Gastrocnemius medialis (tissue), 4 donors: Measurements from ENCODE around the gene SLC6A8.

Experiments
- POLR2A ChIP-seq, 2 donors: fragments of 450-650 bp; IDR thresholded peaks; one replicate each; pipeline ENCODE4 v1.6.1; 2017; ENCODE audit warnings: antibody characterized with exemption in 2 of 2, mild to moderate bottlenecking in 2 of 2, moderate library complexity in 2 of 2
- TF ChIP-seq, protein P1 (sequence below), 5 experiments: fragments of 450-650 bp in 3 of 5; fragments of 200-600 bp in 2 of 5; sonication (generic) in 2 of 5; IDR thresholded peaks in 4 of 5; conservative IDR thresholded peaks in 1 of 5; 1 replicate in 4 of 5; 2 replicates in 1 of 5; pipeline ENCODE4 v1.5.1; 2016 to 2019; ENCODE audit warnings: antibody characterized with exemption in 5 of 5, mild to moderate bottlenecking in 3 of 5, moderate library complexity in 3 of 5

DNA sequence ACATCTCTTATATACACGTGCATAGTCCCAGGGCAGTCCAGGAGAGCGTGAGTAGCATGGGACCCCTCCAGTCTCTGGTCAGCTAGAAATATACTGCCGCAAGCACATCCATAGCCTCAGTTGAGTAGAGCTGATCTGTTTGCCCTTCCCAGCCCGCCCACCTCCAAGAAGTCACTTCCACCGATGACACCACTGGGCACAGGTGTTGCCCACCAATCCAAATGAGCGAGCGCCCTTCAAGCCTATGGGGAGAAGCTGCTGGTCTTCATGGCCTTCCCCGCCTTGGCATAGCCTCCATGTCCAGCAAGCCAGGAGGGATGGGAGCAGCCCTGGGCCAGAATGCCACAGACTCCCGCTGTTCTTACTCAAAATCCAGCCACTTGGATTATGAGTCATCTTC lies 30.6 kb upstream of the SLC6A8 start:
- TF ChIP-seq, protein P1, sequence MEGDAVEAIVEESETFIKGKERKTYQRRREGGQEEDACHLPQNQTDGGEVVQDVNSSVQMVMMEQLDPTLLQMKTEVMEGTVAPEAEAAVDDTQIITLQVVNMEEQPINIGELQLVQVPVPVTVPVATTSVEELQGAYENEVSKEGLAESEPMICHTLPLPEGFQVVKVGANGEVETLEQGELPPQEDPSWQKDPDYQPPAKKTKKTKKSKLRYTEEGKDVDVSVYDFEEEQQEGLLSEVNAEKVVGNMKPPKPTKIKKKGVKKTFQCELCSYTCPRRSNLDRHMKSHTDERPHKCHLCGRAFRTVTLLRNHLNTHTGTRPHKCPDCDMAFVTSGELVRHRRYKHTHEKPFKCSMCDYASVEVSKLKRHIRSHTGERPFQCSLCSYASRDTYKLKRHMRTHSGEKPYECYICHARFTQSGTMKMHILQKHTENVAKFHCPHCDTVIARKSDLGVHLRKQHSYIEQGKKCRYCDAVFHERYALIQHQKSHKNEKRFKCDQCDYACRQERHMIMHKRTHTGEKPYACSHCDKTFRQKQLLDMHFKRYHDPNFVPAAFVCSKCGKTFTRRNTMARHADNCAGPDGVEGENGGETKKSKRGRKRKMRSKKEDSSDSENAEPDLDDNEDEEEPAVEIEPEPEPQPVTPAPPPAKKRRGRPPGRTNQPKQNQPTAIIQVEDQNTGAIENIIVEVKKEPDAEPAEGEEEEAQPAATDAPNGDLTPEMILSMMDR (IDR thresholded peaks at IDR 0.05 in 4 of 5, conservative IDR thresholded peaks at IDR 0.05 in 1 of 5) = no peak
- no peak for TF ChIP-seq POLR2A (IDR thresholded peaks at IDR 0.05)
